NK-92 treated with Interleukin-12 subunit alpha and Interleukin-12 subunit beta, amount 100 ng/mL, for 24 hours (cell line): ENCODE measurements around the gene DAB2.

Source experiments
- DNase-seq: peaks from one replicate; lab custom pipeline; 2025; lab: John Stamatoyannopoulos, UW

The DAB2 gene

DNA sequence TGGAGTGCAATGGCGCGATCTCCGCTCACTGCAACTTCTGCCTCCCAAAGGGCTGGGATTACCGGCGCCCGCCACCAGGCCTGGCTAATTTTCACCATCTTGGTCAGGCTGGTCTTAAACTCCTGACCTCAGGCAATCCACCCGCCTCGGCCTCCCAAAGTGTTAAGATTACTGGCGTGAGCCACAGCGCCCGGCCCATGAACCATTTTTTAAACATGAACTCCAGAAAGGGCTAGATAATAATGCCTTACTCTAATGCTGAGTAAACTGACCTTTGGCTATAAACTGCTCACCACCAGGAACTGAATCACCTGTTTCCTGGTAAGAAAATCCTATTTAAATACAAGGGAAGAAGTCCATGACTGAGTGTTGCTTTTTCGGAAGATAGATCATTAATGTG lies 23.2 kb upstream of the DAB2 start:
- no peak for DNase-seq

GRCh38 chr5:39447059-39447458 lies 22.3 kb upstream of the DAB2 start:
- DNase-seq = no peak

DNA sequence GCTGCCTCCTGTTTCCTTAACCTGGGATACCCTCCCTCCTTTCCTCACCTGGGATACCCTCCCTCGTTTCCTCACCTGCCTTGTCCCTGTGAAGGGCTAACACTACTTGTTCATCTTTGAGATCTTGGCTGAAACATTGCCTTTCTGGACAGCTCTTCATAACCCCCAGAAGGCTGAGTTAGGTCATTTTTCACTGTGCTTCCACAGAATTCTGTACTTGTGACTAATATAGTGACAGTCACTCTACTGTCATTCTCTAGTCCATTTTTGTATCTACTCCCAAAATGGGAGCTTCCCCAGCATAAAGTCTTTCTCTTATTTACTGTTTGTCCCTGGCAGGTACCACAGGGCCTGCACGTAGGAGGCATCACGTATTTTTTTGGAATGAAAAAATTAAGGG lies 21.5 kb upstream of the DAB2 start:
- DNase-seq = no peak

GRCh38 chr5:39443911-39444310 lies 19.1 kb upstream of the DAB2 start:
- no peak for DNase-seq

GRCh38 chr5:39442991-39443390 lies 18.2 kb upstream of the DAB2 start:
- DNase-seq = no peak

DNA sequence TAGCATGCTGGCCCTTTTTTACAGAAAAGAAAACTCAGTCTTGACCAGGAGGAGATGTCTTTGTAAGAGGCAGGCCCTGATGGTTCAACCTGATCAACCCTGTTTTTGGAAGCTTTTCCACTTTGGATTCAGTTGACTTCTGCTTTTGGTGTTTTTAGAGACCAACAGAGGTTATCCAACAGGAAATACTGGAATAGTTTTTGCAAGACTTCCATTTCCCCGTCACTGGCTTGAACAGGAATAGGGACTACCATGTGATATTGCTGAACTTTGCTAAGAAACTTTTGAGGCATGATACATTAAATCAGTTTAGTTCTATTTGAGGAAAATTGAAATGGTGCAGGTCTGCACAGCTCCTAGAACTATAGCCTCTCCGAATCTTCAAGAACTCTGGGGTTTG lies 17.1 kb upstream of the DAB2 start:
- DNase-seq = no peak

DNA sequence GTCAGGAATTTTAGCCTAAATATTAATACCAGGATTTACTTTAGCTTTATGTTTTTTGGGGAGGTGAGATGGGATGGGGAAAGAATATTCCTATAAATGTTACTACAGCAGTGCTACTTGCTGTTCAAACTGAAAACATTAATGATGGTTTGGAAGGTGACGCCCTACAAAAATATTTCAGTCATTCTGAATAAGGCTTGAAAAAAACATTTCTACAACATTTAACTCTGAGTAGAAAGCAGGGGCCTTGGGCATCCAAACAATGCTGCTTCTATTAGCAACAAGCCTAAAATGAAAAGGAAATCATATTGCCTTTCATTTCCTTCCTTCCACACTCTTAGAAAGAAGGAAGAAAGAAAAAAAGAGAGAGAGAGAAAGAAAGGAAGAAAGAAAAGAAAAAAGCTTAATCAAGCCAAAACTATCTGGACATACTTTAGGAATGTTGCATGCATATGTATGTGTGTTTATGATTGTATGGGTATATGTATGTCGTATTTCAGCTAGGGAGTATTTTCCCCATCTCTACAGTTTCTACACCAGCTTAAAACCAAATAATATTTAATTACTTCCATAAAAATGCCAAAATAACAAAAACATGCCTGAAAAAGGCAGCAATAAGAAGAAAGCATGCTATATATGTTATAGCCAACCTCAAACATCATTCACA lies 16.3 kb upstream of the DAB2 start:
- no peak for DNase-seq

DNA sequence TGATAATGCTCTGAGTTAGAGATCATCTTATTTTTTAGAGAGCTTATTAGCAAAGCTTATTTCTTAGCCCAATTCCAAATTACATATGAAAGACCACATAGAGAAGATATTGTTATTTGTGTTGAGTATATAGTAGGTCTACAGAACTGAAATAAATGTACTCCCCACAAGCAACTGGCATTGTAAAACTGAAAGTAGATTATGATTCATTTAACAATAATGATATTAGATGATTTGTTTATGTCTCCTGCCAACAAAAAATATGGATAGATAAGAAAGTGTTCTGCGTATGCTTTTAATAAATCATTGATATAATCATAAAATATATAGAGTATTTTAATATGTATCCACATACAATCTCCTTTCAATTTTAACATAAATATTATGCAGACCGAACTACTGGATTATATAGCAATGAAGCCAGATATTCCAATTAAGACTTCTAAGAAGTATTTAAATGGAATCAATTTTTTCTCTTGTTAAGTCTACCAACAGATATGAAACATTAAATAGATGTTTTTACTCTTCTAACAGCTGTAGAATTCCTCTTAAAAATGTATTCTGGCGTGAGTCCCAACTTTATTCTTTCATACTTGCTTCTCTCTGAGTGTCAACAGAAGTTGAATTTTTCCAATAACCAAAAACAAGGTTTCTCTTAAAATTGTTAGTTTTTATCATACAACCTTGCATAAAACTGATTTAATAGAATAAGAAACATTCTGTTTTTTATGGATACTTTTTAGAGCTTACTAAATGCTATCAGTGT lies 15.6 kb upstream of the DAB2 start:
- DNase-seq = no peak

- no peak for DNase-seq
These were observed 14.9 kb upstream of the DAB2 start for GRCh38 chr5:39439582-39440162.

- no peak for DNase-seq
These were observed 12.7 kb upstream of the DAB2 start for GRCh38 chr5:39437467-39437866.

GRCh38 chr5:39433848-39434247 lies 9.1 kb upstream of the DAB2 start:
- DNase-seq = no peak

GRCh38 chr5:39432696-39433530 lies 8.1 kb upstream of the DAB2 start:
- DNase-seq = no peak

DNA sequence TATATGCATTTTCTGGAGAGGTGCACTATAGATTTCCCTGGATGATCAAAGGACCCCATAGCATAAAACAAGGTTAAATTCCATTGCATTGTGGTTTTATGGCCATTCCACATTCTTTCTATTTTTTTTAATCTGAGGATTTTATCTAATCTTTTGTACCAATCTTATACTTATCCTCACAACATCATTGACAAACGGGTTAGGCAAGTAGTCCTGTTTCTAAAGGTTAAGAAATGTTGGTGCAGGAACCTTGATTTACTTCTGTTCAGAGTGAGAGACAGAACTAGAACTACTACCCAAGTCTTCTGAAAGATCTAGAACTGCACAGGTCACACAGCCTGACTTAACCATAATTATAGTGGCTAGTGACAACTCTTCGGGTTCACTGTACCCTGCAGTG lies 5.7 kb upstream of the DAB2 start:
- DNase-seq = no peak

DNA sequence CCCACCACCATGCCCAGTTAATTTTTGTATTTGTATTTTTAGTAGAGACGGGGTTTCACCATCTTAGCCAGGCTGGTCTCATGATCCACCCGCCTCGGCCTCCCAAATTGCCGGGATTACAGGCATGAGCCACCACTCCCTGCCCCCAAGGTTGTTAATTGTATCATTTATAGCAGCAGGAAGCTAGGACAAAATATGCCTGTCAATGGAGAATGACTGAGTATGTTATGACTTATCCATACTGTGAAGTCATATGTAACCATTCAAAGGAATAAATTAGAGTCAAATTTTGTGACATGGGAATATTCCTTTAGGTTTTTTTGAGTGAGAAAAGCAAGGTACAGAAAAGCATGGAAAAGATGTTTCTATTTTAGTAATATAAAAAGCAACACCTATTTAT lies 3.9 kb upstream of the DAB2 start:
- no peak for DNase-seq

GRCh38 chr5:39427633-39428032 lies 2.9 kb upstream of the DAB2 start:
- no peak for DNase-seq

DNA sequence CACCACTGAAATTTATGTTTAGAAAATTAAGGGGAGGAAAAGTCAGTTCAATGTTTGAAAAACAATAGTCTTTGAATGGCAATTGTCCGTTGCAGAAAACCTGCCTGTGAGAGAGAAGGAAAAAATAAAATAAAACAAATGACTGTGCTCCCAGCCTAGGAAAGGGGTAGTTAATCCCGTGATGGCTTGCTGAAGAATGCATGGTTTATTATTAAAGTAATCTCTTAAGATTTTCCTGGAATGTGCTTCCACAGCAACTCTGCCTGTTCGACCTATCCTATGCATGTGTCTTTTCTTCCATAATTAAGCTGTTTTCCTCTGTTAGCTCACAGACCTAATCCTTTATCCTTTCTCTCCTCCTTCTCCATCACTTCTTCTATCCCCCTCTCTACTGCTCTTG lies 2.4 kb upstream of the DAB2 start:
- no peak for DNase-seq

DNA sequence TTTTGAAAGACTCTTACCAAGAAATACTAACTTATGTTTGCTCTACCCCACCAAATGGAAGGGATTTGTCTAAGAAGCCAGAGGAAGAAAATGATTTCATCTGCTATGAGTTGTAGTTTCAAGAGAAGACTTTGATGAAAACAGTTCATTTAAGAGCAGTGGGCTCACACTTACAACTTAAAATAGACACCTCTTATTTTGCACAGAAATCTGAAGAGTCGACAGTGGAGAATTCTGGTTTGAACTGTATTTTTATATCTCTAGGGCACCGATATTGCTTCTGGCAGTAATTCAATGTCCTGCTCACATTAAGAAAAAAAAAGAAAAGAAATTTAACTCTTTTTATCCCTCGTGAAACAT lies 1.9 kb upstream of the DAB2 start:
- no peak for DNase-seq

- no peak for DNase-seq
These were observed 1.4 kb upstream of the DAB2 start for GRCh38 chr5:39426051-39426745.

GRCh38 chr5:39423331-39423751 lies 1.4 kb downstream of the DAB2 start:
- DNase-seq = no peak

DNA sequence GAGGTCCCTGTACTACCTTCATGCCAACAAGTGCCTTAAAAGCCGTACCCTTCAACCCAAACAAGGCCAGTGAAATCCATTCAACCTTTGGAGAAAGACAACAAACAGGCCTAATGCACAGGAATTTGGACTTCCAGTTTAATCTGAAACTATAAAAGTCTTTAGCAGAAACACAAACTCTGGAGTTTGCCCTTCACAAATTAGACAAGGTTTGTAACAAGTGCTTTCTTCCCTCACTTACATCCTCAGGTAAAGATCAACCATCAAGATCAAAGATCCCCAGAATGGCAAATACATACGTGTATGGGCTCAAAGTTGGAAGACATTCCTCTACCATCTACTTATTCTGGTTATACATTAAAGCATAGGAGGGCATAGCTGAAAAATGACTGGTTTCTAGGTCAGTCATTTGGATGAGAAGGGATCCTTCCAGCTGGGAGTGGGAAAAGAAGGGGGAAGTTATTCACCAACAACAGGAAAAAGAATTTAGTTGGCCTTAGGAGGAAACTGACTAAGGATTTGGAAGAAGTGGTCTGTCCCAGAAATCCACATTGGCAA lies 2.0 kb downstream of the DAB2 start:
- no peak for DNase-seq

DNA sequence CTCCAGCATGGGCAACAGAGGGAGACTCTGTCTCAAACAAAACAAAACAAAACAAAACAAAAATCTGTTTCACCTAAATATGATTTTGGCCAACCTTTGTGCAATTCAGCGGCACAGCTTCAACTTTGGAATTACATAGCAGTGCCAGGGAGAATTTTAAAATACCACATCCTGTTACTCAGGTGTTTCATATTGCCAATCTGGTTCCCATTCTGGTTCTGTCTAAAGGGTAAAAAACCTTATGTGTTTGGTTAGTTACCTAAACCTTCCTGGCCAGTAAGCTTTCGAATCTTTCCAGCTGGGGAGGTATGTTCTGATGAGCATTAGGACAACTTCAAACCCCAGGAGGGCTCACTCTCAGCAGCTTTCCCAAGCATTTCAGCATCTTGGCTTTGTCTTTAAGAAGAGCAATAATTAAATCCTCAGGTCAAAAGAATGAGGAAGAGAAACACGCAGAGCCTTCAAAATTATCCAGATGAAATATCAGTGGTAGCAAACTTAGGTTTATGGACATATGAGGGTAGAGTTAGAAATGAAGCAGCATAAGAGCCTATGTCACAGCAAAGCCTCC lies 2.7 kb downstream of the DAB2 start:
- no peak for DNase-seq
